ENCODE measurements around the gene BCAP31. TPM values are rescaled to one million over a fixed set of nuclear protein-coding genes. Genes with fewer than 3 reads are reported as not detected.

Gene BCAP31
- total RNA-seq, 2 donors from 2014 or later = 64.6 TPM

- TF ChIP-seq, protein P1, sequence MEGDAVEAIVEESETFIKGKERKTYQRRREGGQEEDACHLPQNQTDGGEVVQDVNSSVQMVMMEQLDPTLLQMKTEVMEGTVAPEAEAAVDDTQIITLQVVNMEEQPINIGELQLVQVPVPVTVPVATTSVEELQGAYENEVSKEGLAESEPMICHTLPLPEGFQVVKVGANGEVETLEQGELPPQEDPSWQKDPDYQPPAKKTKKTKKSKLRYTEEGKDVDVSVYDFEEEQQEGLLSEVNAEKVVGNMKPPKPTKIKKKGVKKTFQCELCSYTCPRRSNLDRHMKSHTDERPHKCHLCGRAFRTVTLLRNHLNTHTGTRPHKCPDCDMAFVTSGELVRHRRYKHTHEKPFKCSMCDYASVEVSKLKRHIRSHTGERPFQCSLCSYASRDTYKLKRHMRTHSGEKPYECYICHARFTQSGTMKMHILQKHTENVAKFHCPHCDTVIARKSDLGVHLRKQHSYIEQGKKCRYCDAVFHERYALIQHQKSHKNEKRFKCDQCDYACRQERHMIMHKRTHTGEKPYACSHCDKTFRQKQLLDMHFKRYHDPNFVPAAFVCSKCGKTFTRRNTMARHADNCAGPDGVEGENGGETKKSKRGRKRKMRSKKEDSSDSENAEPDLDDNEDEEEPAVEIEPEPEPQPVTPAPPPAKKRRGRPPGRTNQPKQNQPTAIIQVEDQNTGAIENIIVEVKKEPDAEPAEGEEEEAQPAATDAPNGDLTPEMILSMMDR (IDR thresholded peaks at IDR 0.05) = no peak
- TF ChIP-seq POLR2A (IDR thresholded peaks at IDR 0.05) = no peak
These were observed 4.9 kb downstream of the BCAP31 start for GRCh38 chrX:153719238-153719637.

GRCh38 chrX:153717445-153717844, 6.7 kb downstream of the BCAP31 start:
- no peak for TF ChIP-seq POLR2A (IDR thresholded peaks at IDR 0.05)
- TF ChIP-seq, protein P1 (IDR thresholded peaks at IDR 0.05) = no peak
- WGBS, 2 donors = 88 to 92% methylated on average over 9 of the region's 9 CpGs
- peaks cover 0 to 3% of the 10 kb centered on the region in 2 donors for H3K36me3 ChIP-seq (replicated peaks in 1 of 2; ENCODE audit: insufficient read depth in 1 of 2, low read depth in 2 of 2)
- H3K27me3 ChIP-seq = no peaks in the 10 kb centered on the region
- no peak overlapping the region for H3K4me3 ChIP-seq
- DNase-seq (no peak), ATAC-seq (no peak)
- H3K9me3 ChIP-seq = no peaks in the 10 kb centered on the region
- intact Hi-C loops (cut with DNase I) = no loop called here
- H3K4me1 ChIP-seq = peaks cover 32% of the 10 kb centered on the region
- no peak overlapping the region for H3K27ac ChIP-seq

More at GRCh38 chrX:153719238-153719637, 4.9 kb downstream of the BCAP31 start:
- Histone ChIP-seq H3K36me3 (replicated peaks in 1 of 2; ENCODE audit: insufficient read depth in 1 of 2, low read depth in 2 of 2) (peaks cover 0 to 3% of the 10 kb centered on the region in 2 donors), H3K4me1 (peaks cover 41% of the 10 kb centered on the region), H3K27ac (peak overlapping the region; percentile 25 to 81 (median 66)), H3K27me3 (no peaks in the 10 kb centered on the region), H3K9me3 (no peaks in the 10 kb centered on the region), H3K4me3 (no peak overlapping the region)
- DNase-seq (peak; percentile 48 to 78 (median 72)), ATAC-seq (peak; percentile 59)
- intact Hi-C loops (cut with DNase I) = no loop called here
- 0 to 39% methylated on average over 1 to 2 of the region's 2 CpGs for WGBS, 2 donors

DNA sequence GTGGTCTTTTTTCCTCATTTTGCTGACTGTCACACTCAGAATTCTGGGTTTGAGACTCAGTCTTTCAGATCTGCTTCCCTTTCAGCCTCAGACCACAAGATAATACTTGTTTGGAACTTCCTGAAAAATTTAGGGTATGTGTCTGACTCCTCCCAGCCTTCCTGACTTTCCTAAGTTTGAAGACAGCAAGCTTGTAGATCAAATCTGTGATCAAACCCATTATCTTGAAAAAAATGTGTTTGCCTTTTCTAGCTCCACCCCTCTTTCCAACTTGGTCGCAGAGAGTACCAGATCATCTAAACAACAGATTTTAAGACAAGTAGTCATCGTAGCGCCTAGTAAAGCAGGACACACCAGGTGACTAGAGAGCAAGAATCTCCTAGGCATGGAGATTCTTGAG, 9.9 kb downstream of the BCAP31 start:
- 69 to 79% methylated on average over 3 of the region's 3 CpGs for WGBS, 2 donors
- no peak for ATAC-seq
- intact Hi-C loops (cut with DNase I) = no loop called here
- Histone ChIP-seq H3K4me1 (peaks cover 7% of the 10 kb centered on the region), H3K4me3 (no peak overlapping the region), H3K27me3 (no peaks in the 10 kb centered on the region), H3K27ac (no peak overlapping the region), H3K36me3 (replicated peaks in 1 of 2; ENCODE audit: insufficient read depth in 1 of 2, low read depth in 2 of 2) (peaks cover 0 to 3% of the 10 kb centered on the region in 2 donors), H3K9me3 (no peaks in the 10 kb centered on the region)
- no peak for DNase-seq
- TF ChIP-seq POLR2A (IDR thresholded peaks at IDR 0.05) = no peak
- TF ChIP-seq, protein P1 (IDR thresholded peaks at IDR 0.05) = no peak

- WGBS, 2 donors = 92 to 100% methylated on average over 4 to 9 of the region's 27 CpGs
- TF ChIP-seq, protein P1 (IDR thresholded peaks at IDR 0.05) = no peak
- no peak for TF ChIP-seq POLR2A (IDR thresholded peaks at IDR 0.05)
- DNase-seq (no peak), ATAC-seq (no peak)
- Histone ChIP-seq H3K9me3 (no peaks in the 10 kb centered on the region), H3K4me3 (no peak overlapping the region), H3K4me1 (peaks cover 4% of the 10 kb centered on the region), H3K36me3 (replicated peaks in 1 of 2; ENCODE audit: insufficient read depth in 1 of 2, low read depth in 2 of 2) (peaks cover 0 to under 1% of the 10 kb centered on the region in 2 donors), H3K27ac (no peak overlapping the region), H3K27me3 (no peaks in the 10 kb centered on the region)
- intact Hi-C loops (cut with DNase I) = no loop called here
These were observed 14.2 kb downstream of the BCAP31 start for GRCh38 chrX:153709726-153710674.
